GM21717 (cell line): ENCODE measurements around the gene HSD17B3.
"Not testable (repeated sequence)": the region's sequence is repeated elsewhere in the genome, so short reads cannot be mapped to it uniquely, and the experiment has no call there.

Source experiments
- ATAC-seq: cut with Tn5 transposase; IDR thresholded peaks from one replicate; pipeline ENCODE4 v1.9.1; 2021; ENCODE audit warnings: mild to moderate bottlenecking, moderate library complexity; ENCODE audit not compliant: unreplicated experiment

HSD17B3 gene

GRCh38 chr9:96302021-96302420 is at the start of gene HSD17B3:
Gene HSD17B3, minus strand, starts transcription at chr9:96302176. Its CDS starts 72 bp downstream, at chr9:96302104.
- no peak for ATAC-seq

GRCh38 chr9:96350866-96351265 is 48.9 kb upstream of the HSD17B3 start:
- ATAC-seq = no peak

- ATAC-seq = no peak
Observed at GRCh38 chr9:96348261-96348660, 46.3 kb upstream of the HSD17B3 start.

- no peak for ATAC-seq
Observed at GRCh38 chr9:96345551-96345950, 43.6 kb upstream of the HSD17B3 start.

- no peak for ATAC-seq
Observed at GRCh38 chr9:96344458-96345180, 42.6 kb upstream of the HSD17B3 start.

GRCh38 chr9:96343515-96344360 is 41.8 kb upstream of the HSD17B3 start:
- no peak for ATAC-seq

- no peak for ATAC-seq
Observed at GRCh38 chr9:96342571-96343245, 40.7 kb upstream of the HSD17B3 start.

- no peak for ATAC-seq
Observed at GRCh38 chr9:96340707-96341106, 38.7 kb upstream of the HSD17B3 start.

GRCh38 chr9:96338299-96338698 is 36.3 kb upstream of the HSD17B3 start:
- no peak for ATAC-seq

GRCh38 chr9:96333958-96334357 is 32.0 kb upstream of the HSD17B3 start:
- ATAC-seq = no peak

GRCh38 chr9:96331236-96331947 is 29.4 kb upstream of the HSD17B3 start:
- no peak for ATAC-seq

- no peak for ATAC-seq
Observed at GRCh38 chr9:96327694-96328352, 25.8 kb upstream of the HSD17B3 start.

- ATAC-seq = no peak
Observed at GRCh38 chr9:96323169-96323568, 21.2 kb upstream of the HSD17B3 start.

GRCh38 chr9:96322736-96323135 is 20.8 kb upstream of the HSD17B3 start:
- not testable (repeated sequence) for ATAC-seq

- not testable (repeated sequence) for ATAC-seq
Observed at GRCh38 chr9:96322210-96322609, 20.2 kb upstream of the HSD17B3 start.

GRCh38 chr9:96321515-96321914 is 19.5 kb upstream of the HSD17B3 start:
- no peak for ATAC-seq

- ATAC-seq = no peak
Observed at GRCh38 chr9:96320749-96321280, 18.8 kb upstream of the HSD17B3 start.

- ATAC-seq = no peak
Observed at GRCh38 chr9:96318921-96319565, 17.1 kb upstream of the HSD17B3 start.

GRCh38 chr9:96317335-96317980 is 15.5 kb upstream of the HSD17B3 start:
- no peak for ATAC-seq
